ENCODE data around the gene GATA2.

The GATA2 gene

DNA sequence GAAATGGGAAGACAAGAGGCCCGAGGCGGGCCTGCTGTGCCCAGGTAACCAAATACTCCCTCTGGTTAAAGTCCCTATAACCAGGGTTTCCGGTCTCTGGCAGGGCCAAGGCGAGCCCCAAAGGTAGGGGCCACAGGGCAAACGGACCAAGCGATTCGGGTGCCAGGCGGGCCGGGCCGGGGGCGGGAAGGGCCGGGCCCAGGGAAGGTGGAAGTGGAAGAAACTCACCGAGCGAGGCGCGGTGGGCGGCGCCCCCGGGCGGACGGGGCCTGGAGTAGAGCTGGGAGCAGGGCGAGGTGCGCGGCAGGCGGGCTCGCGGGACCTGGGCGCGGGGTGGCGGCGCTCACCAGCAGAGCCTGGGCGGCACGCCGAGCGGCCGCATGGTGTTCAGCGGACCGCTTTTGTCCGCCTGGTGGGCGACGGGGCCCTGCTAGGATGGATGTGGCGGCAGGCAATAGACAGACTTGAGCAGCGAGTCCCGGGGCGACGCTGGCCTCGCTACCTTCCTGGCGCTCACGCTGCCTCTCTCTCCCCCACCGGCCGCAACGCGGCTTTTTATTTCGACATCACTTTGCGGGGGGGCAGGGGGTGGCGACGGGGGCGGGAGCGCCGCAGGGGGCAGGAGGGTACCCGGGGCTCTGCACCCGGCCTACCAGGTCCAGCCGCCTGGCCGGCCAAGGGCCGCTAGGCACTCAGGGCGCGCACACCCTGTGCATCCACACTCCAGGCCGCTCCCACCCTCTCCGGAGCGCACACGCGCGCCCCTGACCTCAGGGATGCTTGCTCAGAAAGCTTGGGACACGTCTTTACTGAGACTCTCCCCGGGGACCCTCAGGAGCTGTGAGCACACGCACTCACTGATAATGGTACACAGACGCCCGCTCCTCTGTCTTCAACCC, at the start of gene GATA2:
TSS of gene GATA2 (minus strand) at position 531 of the 899 bp plus-strand sequence. CDS start 6,170 bp downstream, outside the sequence.
- Histone ChIP-seq H3K27ac (no peak within 1 kb of the TSS), H3K27me3 (peaks cover 12 to 96% of the 10 kb centered on the region in 2 donors), H3K36me3 (no peaks in the 10 kb centered on the region), H3K9me3 (no peaks in the 10 kb centered on the region), H3K4me1 (peaks cover 0 to 65% (median 54%) of the 10 kb centered on the region in 4 donors), H3K4me3 (no peak within 1 kb of the TSS)
- TF ChIP-seq, protein P1, sequence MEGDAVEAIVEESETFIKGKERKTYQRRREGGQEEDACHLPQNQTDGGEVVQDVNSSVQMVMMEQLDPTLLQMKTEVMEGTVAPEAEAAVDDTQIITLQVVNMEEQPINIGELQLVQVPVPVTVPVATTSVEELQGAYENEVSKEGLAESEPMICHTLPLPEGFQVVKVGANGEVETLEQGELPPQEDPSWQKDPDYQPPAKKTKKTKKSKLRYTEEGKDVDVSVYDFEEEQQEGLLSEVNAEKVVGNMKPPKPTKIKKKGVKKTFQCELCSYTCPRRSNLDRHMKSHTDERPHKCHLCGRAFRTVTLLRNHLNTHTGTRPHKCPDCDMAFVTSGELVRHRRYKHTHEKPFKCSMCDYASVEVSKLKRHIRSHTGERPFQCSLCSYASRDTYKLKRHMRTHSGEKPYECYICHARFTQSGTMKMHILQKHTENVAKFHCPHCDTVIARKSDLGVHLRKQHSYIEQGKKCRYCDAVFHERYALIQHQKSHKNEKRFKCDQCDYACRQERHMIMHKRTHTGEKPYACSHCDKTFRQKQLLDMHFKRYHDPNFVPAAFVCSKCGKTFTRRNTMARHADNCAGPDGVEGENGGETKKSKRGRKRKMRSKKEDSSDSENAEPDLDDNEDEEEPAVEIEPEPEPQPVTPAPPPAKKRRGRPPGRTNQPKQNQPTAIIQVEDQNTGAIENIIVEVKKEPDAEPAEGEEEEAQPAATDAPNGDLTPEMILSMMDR (IDR thresholded peaks at IDR 0.05) = no peak
- intact Hi-C loops (cut with DNase I; ENCODE audit: low total_unique reads) = no loop called here
- peak; percentile 20 to 63 for DNase-seq

DNA sequence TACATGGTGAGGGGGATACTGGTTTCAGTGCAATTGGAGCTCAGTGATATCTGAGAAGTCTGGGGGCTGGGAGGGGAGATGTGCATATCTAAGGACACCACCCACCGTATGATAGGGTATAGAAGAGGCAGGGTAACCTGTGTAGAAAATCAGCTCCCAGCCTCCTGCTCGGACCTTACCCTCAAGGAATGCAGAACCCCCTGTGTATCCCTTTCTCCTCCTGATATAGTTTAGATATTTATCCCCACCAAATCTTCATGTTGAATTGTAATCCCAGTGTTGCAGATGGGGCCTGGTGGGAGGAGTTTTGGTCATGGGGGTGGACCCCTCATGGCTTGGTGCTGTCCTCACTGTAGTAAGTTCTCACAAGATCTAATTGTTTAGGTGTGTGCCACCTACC, 48.2 kb upstream of the GATA2 start:
- no peak overlapping the region for H3K4me3 ChIP-seq
- H3K9me3 ChIP-seq = peaks cover 0 to 4% (median 2%) of the 10 kb centered on the region in 3 donors
- H3K4me1 ChIP-seq = no peaks in the 10 kb centered on the region
- H3K27ac ChIP-seq = no peak overlapping the region
- H3K27me3 ChIP-seq = peaks cover 0 to 18% of the 10 kb centered on the region in 2 donors
- DNase-seq = no peak
- TF ChIP-seq, protein P1 (IDR thresholded peaks at IDR 0.05) = no peak
- H3K36me3 ChIP-seq = no peaks in the 10 kb centered on the region
- intact Hi-C loops (cut with DNase I; ENCODE audit: low total_unique reads) = no loop called here

DNA sequence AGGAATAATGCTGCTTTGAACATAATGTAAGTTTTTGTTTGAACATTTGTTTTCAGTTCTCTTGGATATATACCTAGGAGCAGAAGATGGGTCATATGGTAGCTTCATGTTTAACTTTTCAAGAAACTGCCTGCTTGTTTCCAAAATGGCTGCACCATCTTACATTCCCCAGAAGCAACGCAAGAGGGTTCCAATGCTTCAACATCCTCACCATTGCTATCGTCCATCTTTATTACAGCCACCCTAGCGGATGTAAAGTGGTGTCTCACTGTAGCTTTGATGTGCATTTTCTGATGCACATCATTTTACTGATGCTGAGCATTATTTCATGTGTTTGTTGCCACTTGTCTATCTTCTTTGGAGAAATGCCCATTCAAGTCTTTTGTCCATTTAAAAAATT, 46.4 kb upstream of the GATA2 start:
- no peak overlapping the region for H3K27ac ChIP-seq
- no peaks in the 10 kb centered on the region for H3K4me1 ChIP-seq
- intact Hi-C loops (cut with DNase I; ENCODE audit: low total_unique reads) = no loop called here
- no peak for DNase-seq
- H3K4me3 ChIP-seq = no peak overlapping the region
- peaks cover 0 to 34% of the 10 kb centered on the region in 2 donors for H3K27me3 ChIP-seq
- H3K9me3 ChIP-seq = peaks cover 0 to 4% (median 2%) of the 10 kb centered on the region in 3 donors
- TF ChIP-seq, protein P1 (IDR thresholded peaks at IDR 0.05) = no peak
- H3K36me3 ChIP-seq = no peaks in the 10 kb centered on the region

DNA sequence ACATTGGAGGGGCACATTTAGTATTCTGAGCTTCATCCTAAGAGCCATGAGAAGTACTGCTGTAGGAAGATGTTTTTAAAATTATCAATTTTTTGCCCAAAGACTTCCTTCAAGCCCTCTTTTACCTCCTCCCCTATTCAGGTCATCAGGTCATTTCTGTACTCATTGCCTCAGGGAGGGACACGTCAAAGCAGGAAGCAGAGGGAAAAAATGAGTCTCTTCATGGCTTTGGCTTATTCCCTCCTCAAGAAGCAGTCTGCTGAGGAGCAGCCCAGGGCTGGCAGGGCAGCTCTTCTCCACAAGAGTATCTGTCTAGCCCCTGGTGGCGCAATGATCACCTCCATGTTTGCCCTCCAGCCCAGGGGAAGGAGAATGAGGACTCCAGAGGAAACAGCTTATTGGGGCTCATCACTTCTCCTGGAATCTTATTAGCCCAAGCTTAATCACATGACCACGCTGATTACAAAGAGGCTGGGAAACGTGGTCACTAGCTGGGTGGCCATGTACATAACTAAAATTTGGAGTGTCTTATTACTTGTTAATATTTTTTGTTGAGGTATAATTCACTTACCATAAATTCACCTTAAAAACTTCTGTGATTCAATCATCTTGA, 44.2 kb upstream of the GATA2 start:
- intact Hi-C loops (cut with DNase I; ENCODE audit: low total_unique reads) = no loop called here
- no peaks in the 10 kb centered on the region for H3K36me3 ChIP-seq
- no peaks in the 10 kb centered on the region for H3K9me3 ChIP-seq
- DNase-seq = no peak
- H3K4me3 ChIP-seq = no peak overlapping the region
- H3K27ac ChIP-seq = no peak overlapping the region
- no peaks in the 10 kb centered on the region for H3K4me1 ChIP-seq
- TF ChIP-seq, protein P1 (IDR thresholded peaks at IDR 0.05) = no peak
- H3K27me3 ChIP-seq = peaks cover 0 to 46% of the 10 kb centered on the region in 2 donors

DNA sequence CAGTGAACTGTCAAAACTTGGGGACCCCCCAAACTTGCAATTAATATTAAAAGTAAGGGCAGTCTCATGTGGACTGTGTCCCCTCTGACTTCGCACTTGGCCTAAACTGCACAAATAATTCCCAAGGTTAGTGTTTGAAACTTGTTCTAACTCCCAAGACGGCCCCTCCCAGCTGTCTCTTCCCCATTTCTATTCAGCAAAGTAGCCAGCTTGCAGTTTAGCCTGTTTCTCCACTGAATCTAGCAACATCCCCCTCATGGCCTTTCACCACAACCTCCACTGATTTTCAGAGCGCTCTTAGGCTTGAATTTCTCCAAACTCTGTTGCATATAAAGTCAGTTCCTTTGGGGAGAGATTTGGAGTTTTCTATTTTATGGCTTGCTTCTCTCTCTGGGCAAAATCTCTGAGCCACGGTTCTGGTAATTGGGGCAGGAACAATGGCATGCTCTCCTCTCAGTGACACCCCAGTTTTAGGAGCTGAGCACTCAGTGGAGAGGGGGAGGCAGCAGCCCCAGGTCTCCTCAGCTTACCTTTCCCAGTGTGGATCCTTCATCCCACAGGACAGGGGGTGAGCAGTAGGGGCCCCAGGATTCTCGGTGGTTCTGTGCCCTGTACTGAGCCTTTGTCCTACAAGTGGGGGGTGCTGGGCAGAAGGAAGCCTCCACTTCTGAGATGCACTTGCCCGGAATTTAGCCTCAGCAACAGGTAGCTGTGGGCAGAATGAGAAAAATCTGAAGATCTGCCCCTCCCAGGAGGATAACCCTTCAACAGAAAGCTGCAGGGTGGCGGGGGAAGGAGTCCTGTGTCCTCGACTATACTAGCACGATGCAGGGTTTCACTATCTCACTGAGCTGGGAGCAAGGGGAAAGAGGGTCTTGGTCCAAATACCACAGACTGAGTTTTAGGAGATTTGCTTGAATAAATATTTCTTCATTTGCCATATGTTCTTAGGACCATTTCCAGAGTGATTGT, 39.3 kb upstream of the GATA2 start:
- H3K4me3 ChIP-seq = no peak overlapping the region
- intact Hi-C loops (cut with DNase I; ENCODE audit: low total_unique reads) = no loop called here
- H3K4me1 ChIP-seq = no peaks in the 10 kb centered on the region
- H3K9me3 ChIP-seq = no peaks in the 10 kb centered on the region
- no peaks in the 10 kb centered on the region for H3K36me3 ChIP-seq
- DNase-seq = no peak
- TF ChIP-seq, protein P1 (IDR thresholded peaks at IDR 0.05) = no peak
- no peak overlapping the region for H3K27ac ChIP-seq
- H3K27me3 ChIP-seq = peaks cover 0 to 36% of the 10 kb centered on the region in 2 donors

Measured in tibial artery (tissue), 4 donors.